GM18861 (cell line): ENCODE results near the gene KCNV2.
A peak's percentile ranks its signal among the peaks of the same experiment; 100 is the strongest.
"Not testable (repeated sequence)": the region's sequence is repeated elsewhere in the genome, so short reads cannot be mapped to it uniquely, and the experiment has no call there.

ENCODE experiments used
- ATAC-seq: cut with Tn5 transposase; IDR thresholded peaks from one replicate; pipeline ENCODE4 v1.9.1; 2021; ENCODE audit not compliant: unreplicated experiment

Gene KCNV2

GRCh38 chr9:2717385-2717784, at the start of gene KCNV2:
KCNV2 (plus strand) TSS chr9:2717510; CDS start chr9:2717740, 230 bp downstream.
- ATAC-seq, result no peak

- ATAC-seq, result no peak
Observed at GRCh38 chr9:2673161-2673560, 44.1 kb upstream of the KCNV2 start.

- no peak for ATAC-seq
Observed at GRCh38 chr9:2674141-2674824, 43.0 kb upstream of the KCNV2 start.

- no peak for ATAC-seq
Observed at GRCh38 chr9:2675834-2676233, 41.5 kb upstream of the KCNV2 start.

GRCh38 chr9:2676466-2676865, 40.8 kb upstream of the KCNV2 start:
- no peak for ATAC-seq

GRCh38 chr9:2677915-2678889, 39.1 kb upstream of the KCNV2 start:
- no peak for ATAC-seq

- no peak for ATAC-seq
Observed at GRCh38 chr9:2679011-2679410, 38.3 kb upstream of the KCNV2 start.

- no peak for ATAC-seq
Observed at GRCh38 chr9:2681981-2682380, 35.3 kb upstream of the KCNV2 start.

- no peak for ATAC-seq
Observed at GRCh38 chr9:2686911-2687310, 30.4 kb upstream of the KCNV2 start.

- no peak for ATAC-seq
Observed at GRCh38 chr9:2688636-2689035, 28.7 kb upstream of the KCNV2 start.

GRCh38 chr9:2691212-2691611, 26.1 kb upstream of the KCNV2 start:
- ATAC-seq, result no peak

GRCh38 chr9:2691626-2692025, 25.7 kb upstream of the KCNV2 start:
- no peak for ATAC-seq

- no peak for ATAC-seq
Observed at GRCh38 chr9:2693056-2693455, 24.3 kb upstream of the KCNV2 start.

GRCh38 chr9:2697492-2697891, 19.8 kb upstream of the KCNV2 start:
- peak; percentile 95 for ATAC-seq

- ATAC-seq, result no peak
Observed at GRCh38 chr9:2700398-2700797, 16.9 kb upstream of the KCNV2 start.

- no peak for ATAC-seq
Observed at GRCh38 chr9:2700909-2701550, 16.3 kb upstream of the KCNV2 start.

GRCh38 chr9:2704504-2704903, 12.8 kb upstream of the KCNV2 start:
- ATAC-seq, result no peak

- ATAC-seq, result not testable (repeated sequence)
Observed at GRCh38 chr9:2707256-2707655, 10.1 kb upstream of the KCNV2 start.

- peak; percentile 72 for ATAC-seq
Observed at GRCh38 chr9:2709645-2710101, 7.6 kb upstream of the KCNV2 start.

GRCh38 chr9:2711716-2712115, 5.6 kb upstream of the KCNV2 start:
- no peak for ATAC-seq

- no peak for ATAC-seq
Observed at GRCh38 chr9:2718001-2718697, 839 bp downstream of the KCNV2 start.
